ENCODE results near the gene VENTX.

- TF ChIP-seq EZH2 (IDR thresholded peaks at IDR 0.05; ENCODE audit: borderline replicate concordance, low read depth, low read length, severe bottlenecking): peak; percentile 79
- TF ChIP-seq, protein P1, sequence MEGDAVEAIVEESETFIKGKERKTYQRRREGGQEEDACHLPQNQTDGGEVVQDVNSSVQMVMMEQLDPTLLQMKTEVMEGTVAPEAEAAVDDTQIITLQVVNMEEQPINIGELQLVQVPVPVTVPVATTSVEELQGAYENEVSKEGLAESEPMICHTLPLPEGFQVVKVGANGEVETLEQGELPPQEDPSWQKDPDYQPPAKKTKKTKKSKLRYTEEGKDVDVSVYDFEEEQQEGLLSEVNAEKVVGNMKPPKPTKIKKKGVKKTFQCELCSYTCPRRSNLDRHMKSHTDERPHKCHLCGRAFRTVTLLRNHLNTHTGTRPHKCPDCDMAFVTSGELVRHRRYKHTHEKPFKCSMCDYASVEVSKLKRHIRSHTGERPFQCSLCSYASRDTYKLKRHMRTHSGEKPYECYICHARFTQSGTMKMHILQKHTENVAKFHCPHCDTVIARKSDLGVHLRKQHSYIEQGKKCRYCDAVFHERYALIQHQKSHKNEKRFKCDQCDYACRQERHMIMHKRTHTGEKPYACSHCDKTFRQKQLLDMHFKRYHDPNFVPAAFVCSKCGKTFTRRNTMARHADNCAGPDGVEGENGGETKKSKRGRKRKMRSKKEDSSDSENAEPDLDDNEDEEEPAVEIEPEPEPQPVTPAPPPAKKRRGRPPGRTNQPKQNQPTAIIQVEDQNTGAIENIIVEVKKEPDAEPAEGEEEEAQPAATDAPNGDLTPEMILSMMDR (IDR thresholded peaks at IDR 0.05; ENCODE audit: extremely low read depth in 1 of 2, insufficient read depth in 1 of 2, low read depth in 1 of 2, low read length in 2 of 2): no peak
- TF ChIP-seq POLR2AphosphoS5 (IDR thresholded peaks at IDR 0.05; ENCODE audit: insufficient read depth, low read depth, low read length): no peak
- TF ChIP-seq POLR2A (IDR thresholded peaks at IDR 0.05; ENCODE audit: low read depth, low read length): no peak
- TF ChIP-seq JUN (IDR thresholded peaks at IDR 0.05; ENCODE audit: borderline replicate concordance, insufficient read depth, insufficient read length, low read depth): no peak
Observed at GRCh38 chr10:133231244-133231945, 6.3 kb upstream of the VENTX start.

All from endothelial cell of umbilical vein (primary cell).